Limb (tissue), 2 donors: ENCODE results near the gene AIRE.

Experiments
- DNase-seq, 2 donors: peaks; one replicate each; pipeline ENCODE4 v3.0.0-alpha.2; 2016; ENCODE audit errors: extremely low spot score in 2 of 2

AIRE gene

DNA sequence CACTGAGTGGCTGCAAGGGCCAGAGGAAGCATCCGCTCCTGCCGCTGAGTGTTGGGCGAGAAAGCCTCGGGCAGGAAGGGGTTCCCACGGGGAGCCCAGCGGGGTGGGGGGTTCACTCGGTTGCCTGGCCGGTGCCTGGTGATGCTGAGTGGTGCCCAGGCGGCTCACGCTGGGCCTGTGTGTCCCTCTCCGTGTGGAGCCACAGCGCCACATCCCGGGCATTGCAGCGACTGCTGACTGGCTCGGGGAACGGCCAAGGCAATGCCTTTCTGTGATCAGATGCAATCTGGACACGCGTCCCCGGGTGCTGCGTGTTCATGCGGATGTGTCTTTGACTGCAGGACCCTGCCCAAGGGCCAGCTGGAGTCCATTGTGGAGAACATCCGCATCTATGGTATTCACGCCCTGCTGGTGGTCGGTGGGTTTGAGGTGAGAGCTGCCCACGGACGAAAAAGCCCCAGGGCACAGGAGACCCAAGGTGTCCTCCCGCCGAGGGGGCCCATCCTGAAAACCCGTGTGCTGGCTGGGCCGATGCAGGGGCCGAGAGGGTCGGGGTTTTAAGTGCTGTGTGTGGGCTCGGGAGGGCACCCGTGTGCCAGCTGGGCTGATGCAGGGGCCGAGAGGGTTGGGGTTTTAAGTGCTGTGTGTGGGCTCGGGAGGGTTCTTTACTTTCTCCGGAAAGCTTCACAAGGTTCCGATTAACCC lies 37.1 kb downstream of the AIRE start:
- no peak for DNase-seq

GRCh38 chr21:44323591-44323990 lies 37.9 kb downstream of the AIRE start:
- DNase-seq, result no peak

DNA sequence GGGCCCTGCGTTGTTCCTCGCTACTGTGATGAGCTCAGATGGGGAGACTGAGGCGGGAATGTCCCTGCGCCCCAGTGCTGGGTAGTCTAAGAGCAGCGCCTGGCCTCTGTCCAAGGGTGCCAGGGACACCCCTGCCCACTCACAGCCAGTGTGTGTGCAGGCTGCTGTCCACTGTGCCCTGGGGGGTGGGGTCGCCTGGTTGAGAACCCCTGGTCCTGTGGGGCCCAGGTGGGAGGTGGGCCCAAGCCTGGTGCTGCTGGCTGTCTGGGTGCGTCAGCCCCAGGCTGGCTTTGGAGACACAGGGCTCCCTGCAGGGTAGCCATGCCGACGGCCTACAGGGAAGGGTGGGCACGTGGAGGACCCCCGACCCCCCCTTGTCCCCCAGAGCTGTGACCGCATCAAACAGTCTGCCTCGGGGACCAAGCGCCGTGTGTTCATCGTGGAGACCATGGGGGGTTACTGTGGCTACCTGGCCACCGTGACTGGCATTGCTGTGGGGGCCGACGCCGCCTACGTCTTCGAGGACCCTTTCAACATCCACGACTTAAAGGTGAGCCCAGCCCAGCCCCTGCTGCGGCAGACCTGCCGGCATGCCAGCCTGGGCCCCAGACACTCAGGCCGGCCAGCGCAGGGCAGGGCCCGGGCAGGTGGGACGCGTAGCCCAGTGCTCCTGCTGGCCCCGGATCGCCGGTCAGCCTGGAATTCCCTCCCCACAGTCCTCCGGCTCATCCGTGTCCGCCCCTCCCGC lies 38.6 kb downstream of the AIRE start:
- DNase-seq, result no peak

- DNase-seq, result no peak
These were observed 39.1 kb downstream of the AIRE start for GRCh38 chr21:44324854-44325107.

DNA sequence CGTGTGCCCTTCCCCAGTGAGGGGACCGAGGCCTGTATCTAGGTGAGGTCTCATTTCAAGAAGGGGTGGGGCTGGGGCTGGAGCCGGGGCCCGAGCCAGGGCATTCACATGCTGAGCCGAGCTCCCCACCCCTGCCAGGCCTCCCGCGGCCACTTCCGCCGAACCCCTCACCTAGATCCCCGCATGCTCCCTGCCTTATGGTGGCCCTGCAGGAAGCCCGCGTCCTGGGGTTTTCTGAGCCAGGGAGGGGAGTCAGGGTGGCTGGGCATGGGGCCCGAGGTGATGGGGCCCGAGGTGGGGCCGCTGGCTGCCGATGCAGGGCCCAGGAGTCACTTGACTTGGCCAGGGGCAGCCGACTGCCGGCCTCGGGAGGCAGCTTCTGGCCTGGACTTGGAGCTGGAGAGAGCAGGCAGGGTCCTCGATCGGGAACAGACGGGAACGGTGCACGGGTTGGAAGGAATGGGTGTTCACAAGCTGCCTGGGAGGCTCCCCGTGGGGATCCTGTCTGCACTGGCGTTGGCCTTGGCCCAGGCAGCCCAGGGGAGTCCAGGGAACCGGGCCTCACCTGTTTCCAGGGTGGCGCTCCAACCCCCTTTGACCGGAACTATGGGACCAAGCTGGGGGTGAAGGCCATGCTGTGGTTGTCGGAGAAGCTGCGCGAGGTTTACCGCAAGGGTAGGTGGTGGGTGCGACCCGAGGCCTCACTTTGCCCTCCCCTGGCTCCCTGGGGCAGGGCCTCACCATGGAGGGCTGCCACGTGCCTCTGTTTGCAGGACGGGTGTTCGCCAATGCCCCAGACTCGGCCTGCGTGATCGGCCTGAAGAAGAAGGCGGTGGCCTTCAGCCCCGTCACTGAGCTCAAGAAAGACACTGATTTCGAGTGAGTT lies 40.0 kb downstream of the AIRE start:
- no peak for DNase-seq

DNA sequence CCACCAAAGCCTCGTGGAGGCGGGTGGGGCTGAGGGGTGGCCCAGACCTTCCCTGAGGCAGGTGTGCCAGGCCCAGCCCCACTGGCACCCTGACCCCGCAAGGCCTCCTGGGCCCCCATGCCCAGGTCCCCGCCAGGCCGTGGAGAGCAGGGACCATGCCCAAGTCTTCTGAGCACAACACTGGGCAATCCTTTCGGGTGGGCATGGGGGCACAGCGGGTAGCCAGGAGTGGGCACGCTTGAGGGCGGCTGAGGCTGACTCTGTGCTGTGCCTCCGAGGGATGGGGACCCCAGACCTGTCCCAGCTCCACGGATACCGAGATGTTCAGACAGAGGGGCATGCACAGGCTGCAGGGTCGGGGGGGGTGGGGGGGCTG lies 40.6 kb downstream of the AIRE start:
- no peak for DNase-seq

DNA sequence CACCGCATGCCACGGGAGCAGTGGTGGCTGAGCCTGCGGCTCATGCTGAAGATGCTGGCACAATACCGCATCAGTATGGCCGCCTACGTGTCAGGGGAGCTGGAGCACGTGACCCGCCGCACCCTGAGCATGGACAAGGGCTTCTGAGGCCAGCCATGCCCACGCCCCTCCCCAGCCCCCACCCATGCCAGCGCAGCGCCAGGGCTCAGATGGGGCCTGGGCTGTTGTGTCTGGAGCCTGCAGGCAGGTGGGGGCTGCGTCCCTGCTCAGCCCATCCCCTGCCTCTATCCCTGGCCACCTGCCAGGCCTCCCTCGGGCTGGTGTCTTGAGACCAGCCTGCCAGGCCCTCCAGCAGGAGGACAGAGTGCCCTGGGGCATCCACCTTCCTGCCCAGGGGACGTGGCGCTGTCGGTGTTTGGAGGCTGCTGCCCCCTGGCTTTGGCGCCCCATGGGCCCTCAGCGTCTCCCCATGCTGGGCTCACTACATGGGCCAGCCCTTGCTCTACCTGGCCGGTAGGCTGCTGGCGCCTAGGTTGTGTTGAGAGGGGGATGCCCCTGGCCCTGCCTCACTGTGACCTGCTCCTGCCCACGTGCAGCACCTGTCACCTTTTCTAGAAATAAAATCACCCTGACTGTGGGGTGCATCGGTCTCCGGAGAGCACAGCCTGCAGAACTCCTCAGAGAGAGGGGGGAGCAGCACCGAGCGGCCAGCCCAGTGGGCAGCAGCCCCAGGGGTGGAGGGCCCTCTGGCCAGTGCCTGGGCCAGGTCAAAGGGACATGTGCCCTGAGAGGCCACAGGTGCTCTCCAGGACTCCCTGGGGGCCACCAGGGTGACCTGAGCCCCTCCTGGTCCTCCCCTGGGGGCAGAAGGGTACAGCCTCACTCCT lies 41.3 kb downstream of the AIRE start:
- DNase-seq, result no peak

DNA sequence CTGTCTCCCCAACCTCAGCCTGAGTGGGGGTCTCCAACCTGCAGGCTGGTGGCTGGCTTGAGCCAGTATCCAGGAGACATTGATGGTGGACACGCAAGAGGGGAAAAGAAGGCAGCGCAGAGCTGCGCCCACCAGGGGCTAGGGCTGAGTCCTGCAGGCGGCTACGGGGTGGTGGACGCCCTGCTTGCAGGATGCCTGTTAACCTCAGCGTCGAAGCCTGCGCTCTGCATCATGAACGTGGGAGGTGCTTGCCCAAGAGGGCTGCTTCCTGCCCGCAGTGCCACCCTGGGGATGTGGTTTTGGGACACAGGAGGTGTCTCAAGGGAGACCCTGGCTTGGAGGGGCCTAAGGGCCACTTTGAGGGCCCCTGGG lies 41.9 kb downstream of the AIRE start:
- no peak for DNase-seq

GRCh38 chr21:44328242-44328895 lies 42.7 kb downstream of the AIRE start:
- no peak for DNase-seq

DNA sequence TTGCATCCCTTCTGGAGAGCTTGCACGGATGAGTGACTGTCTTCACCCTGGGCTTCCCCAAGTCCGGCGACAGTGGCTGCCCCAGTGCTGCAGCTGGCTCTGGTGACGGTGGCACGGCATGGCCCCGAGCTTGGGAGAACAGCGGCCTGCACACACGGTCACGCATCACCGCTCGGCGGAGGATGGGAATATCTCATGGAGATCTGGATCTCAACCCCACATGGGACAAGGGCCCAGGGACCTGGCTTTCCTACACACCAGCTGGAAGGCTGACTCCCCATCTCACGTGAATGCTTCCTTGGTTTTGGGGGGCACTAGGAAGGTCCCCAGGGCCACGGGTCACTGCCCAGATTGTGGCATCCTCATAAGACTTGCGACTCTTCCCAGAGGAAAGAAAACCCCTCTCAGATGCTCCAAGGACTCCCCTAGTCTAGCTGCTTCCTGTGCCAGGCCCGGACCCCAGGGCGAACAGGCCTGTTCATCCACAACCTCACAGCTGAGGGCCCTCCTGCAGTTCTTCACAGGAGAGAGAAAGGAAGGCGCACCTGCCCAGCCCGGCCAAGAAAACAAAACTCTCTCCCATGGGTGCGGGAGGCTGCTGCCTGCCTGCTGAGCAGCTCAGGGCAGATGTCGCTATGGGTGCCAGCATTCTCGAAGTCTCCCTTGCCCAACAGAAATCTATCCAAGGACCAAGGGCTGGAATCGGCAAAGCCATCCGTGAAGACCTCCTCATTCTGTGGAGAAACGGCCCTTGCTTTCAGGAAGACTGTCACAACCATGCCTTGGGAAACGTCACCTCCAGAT lies 43.6 kb downstream of the AIRE start:
- no peak for DNase-seq

GRCh38 chr21:44329971-44330681 lies 44.5 kb downstream of the AIRE start:
- DNase-seq, result no peak

DNA sequence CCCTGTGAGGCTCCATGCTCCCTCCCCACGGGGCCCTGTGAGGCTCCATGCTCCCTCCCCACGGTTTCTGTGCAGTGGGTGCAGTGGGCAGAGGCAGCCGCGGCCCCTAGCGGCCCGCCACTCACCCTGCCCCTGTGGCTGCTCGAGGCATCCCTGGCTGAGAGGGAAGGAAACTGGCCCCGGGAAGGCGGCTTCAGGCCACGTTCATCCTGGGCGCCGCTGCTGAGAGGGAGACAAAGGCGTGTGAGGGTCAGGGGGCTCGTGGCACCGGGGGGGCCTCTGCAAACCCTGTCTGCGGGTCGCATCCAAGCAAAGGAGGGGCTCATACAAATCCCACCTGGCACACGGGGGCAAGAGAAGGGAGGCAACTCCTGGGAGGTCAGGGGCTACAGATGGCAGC lies 45.0 kb downstream of the AIRE start:
- no peak for DNase-seq

GRCh38 chr21:44331209-44331608 lies 45.5 kb downstream of the AIRE start:
- DNase-seq, result no peak

- no peak for DNase-seq
These were observed 46.1 kb downstream of the AIRE start for GRCh38 chr21:44331650-44332307.

DNA sequence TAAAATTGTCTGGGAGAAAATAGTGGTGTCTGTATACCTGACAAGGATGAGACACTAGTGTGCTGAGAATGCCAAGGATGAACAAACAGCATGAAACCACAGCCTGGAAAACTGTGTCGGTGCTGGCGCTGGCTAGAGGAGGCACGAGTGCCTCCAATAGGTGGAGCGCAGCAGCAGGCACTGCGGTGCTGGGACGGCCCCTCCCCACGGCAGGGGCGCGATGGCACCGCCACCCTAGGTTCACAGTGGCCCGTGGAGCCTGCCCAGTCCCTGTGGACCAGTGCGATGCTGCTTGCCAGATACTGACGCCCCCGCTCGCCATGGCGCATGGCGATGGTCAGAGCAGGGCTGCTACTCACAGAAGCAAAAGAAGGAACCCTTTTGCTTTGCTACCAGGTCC lies 46.7 kb downstream of the AIRE start:
- no peak for DNase-seq

GRCh38 chr21:44332965-44333364 lies 47.3 kb downstream of the AIRE start:
- DNase-seq, result no peak

GRCh38 chr21:44333509-44334328 lies 48.0 kb downstream of the AIRE start:
- DNase-seq, result no peak

DNA sequence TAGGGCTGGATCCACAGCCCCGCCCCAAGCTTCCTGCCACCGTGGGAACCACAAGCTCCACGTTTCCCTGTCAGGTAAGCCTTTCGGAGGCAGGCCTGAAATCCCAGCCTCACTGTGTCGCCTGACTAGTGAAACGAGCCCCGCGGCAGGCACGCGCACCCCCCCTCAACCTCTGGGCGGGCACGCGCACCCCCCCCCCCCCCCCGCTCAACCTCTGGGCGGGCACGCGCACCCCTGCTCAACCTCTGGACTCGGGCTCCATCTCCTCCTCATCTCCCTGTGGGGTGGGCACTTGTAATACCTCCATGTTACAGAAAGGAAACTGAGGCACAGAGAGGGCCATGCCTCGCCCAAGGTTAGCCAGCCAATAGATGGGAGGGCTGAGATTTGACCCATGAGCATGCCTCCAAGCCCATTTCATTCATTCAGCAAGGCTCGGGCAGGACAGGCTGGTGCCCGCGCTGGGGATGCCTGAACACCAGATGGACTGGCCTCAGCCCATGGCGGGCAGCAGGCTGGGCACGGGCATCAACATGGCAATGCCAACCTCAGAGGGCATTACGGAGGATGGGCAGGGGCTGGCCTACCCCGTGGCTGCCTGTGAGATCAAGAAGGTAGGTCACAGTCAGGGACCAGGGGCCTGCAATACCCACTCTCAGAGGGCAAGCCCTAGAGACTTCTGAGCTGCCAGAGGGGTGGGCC lies 48.8 kb downstream of the AIRE start:
- no peak for DNase-seq
